NCI-H2196 (cell line): ENCODE data around the gene PEX5L.

Experiments used
- DNase-seq: peaks from one replicate; lab custom pipeline; 2025; ENCODE audit not compliant: unreplicated experiment; lab: John Stamatoyannopoulos, UW

The PEX5L gene

DNA sequence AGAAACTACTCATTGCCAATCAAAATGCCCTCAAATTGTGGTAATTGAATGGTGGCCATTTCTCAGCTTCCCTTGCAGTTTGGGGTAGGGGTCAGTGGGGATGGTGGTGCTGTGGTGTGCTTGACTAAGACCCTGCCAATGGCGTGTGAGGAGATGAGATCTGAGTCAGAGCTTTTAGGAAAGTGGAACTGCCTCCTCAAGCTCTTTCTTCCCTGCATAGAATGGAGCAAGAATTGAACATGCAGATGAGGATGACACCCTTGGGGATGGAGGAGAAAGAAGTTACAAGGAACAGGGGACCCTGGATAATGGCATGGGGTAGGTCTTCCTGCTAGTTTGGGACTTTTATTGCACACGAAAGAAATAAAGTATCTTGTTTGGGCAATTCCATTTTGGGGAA, 188.0 kb downstream of the PEX5L start:
- DNase-seq: no peak

GRCh38 chr3:179842061-179842460, 194.7 kb downstream of the PEX5L start:
- no peak for DNase-seq

- no peak for DNase-seq
Observed at GRCh38 chr3:179840985-179841384, 195.8 kb downstream of the PEX5L start.

DNA sequence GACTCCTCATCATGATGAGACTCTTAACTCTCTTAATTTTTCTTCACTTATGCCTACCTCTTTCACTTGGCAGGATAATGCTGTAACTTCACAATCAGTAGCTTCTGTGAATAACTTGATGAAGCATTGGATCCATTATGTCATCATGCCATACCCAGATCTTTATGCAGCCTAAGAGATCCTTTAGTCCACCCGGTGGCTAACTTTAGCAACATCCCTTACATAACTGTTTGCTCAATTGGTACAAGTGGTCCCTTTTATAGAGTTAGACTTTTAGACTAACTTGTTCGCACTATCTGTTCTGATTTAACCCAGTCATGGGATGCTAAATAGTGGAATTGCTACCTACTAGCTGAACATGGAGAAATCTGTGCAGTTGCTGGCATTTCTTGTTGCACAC, 199.4 kb downstream of the PEX5L start:
- no peak for DNase-seq

DNA sequence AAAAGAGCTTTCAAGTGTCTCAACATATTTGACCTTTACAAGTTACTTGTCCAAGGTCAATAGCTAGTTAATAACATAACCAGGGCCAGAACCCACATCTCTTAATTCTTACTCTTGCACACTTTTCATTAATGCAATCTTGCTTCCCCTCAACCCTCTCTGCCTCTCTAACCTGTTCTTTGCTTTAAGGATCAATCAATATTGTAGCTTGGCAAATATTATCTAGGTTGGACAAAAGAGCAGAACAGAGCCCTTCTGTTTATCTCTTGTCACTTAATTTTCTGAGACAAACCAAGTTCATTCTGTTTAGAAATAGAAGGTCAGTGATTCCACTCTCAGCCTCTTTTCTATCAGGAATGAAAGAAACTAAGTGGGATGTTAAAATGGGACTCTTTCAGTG, 203.4 kb downstream of the PEX5L start:
- DNase-seq: no peak

GRCh38 chr3:179832333-179832854, 204.3 kb downstream of the PEX5L start:
- no peak for DNase-seq

DNA sequence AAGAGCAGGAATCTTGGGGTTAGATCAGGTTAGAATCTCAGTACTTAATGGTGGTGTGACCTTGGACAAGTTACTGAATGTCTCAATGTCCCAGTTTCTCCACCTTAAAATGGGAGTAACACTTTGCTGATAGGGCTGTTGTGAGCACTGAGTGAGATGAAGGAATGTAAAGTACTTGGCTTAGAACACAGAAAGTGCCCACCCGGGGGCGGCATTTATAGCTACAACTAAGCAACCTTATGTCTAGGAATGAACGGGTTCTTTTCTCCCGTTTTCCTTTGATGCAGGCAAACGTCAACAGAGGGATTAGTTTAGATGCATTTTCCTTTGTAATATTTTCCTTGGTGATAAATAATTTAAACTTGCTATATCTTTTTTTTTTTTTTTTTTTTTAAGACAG, 207.3 kb downstream of the PEX5L start:
- no peak for DNase-seq

GRCh38 chr3:179828738-179829137, 208.0 kb downstream of the PEX5L start:
- DNase-seq: no peak

DNA sequence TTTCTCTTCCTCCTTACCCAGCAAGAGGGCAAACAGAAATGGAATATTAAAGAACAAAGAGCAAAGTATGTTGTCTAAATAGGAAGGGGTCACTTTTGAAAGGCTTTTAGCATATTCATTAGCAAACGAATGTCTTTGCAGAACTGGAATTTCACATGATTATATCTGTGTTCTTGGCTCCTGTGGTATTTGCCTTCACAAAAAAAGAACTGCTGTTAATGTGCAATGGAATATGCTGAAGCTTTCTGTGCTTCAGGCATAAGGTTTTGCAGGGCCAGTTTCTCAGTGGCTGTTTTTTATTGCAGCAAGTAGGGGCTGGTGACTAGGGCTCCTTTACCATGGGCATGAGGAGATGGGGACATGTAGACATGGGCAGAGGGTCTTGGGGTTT, 210.5 kb downstream of the PEX5L start:
- no peak for DNase-seq

- no peak for DNase-seq
Observed at GRCh38 chr3:179825527-179826246, 211.1 kb downstream of the PEX5L start.

- DNase-seq: no peak
Observed at GRCh38 chr3:179822296-179822695, 214.4 kb downstream of the PEX5L start.

DNA sequence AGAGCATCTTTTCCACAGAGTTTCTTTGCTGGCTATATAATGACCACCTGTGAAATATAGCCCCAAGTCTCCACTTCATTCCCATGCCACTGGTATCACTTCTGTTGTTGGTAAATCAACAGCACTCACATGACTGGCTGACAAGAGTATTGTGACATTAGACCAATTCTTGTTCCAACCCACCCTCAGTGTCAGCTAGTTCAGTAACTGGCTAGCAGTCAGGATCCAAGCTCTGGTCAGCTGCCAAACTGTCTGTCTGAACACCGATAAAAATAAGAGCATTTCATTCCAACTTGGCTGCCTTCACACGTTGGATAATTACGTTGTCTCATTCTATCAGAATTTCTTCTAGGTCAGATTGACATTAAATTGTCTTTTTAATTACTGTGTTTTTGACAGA, 217.4 kb downstream of the PEX5L start:
- no peak for DNase-seq

- no peak for DNase-seq
Observed at GRCh38 chr3:179812096-179812382, 224.7 kb downstream of the PEX5L start.

GRCh38 chr3:179811321-179812095, 225.2 kb downstream of the PEX5L start:
- peak; percentile 83 for DNase-seq

DNA sequence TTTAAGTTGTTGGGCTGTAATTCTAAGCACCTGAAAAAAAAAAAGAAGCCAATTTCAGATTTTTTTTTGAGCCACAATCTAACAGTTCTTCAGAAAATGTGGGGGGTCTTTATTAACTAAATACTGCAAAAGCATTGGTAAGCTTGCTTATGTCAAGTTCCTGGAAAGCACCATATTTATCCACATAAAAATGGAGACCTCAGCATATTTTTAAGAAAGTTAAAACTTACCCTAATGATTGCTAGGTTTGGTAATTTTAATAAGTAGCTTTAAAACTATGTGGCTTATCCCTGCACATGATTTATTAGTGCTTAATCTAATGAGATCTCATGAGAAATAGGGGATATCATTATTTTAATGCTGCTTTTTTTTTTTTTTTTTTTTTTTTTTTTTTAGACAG, 227.1 kb downstream of the PEX5L start:
- DNase-seq: no peak

DNA sequence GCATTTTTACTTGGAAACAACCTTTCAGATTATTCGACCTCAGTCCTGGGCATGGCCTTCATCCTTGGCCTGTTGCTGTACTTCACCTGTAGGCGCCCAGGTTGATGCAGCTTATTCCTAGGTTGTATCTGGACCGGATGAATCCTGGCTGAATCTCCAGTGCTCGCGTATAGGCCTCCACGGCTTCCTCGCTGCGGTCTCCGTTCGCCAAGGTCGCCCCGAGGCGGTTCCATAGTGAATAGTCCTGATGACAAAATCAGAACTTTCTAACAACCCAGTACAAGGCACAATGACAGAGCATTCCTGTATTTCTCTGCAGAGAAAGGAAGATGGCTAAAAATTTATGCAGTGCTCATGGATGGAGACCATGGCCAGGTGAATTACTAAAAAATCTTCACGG, 229.1 kb downstream of the PEX5L start:
- DNase-seq: no peak

GRCh38 chr3:179806177-179806576, 230.6 kb downstream of the PEX5L start:
- no peak for DNase-seq

DNA sequence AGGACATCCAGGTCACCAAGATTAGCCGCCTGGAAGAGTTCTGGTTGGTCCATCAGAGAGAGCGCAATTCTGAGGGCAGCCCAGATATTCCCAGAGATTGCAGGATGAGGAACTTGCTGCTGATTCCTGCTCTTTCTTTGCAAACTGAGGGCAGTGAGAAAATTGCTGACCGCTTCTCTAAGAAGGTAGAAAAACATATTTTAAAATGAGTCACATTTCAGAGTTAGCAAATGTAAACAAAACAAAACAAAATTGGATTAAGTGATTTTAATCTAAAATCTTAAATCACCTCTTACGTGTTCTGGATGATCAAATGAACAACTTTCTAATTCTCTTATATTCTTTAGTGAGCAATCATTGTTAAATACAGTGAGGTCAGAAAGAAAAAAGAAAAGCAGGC, 234.9 kb downstream of the PEX5L start:
- DNase-seq: no peak

DNA sequence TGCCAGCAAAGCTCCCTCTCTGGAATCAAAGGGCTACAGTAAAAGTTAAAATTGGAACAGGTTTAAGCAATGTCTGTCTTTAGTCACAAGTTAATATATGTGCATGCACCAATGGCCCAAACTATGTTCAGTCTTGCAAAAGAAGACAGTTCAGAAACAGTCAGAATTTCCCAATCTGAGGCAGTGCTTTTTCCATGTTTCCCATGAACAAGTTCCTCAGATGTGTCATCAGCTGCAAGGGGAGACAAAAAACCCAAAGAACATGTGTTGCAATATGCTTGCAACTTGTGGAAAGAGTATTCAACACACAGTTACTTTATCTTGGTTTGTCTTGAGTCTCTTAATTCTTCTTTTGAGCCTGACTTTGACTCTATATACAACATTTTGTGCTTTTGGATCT, 235.5 kb downstream of the PEX5L start:
- DNase-seq: no peak

- no peak for DNase-seq
Observed at GRCh38 chr3:179797192-179797591, 239.5 kb downstream of the PEX5L start.

- no peak for DNase-seq
Observed at GRCh38 chr3:179796421-179796820, 240.3 kb downstream of the PEX5L start.

DNA sequence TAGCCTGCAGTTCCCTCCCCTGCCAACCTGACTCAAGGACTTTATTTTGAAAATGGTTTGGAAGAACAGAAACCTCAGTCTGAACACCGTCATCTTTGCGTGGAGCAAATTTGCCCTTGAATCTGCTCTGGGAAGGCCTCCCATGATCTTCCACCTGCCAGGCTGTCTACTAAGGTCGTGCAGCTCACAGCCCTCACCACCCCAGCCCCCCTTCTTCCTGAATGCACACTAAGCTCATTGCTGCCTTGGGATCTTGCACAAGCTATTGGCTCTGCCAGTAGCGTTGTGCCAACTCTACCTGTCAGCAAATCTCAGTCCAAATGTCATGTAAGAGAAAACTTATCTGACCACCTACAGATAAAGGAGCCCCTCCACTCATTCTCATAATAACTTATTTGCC, 242.4 kb downstream of the PEX5L start:
- no peak for DNase-seq

DNA sequence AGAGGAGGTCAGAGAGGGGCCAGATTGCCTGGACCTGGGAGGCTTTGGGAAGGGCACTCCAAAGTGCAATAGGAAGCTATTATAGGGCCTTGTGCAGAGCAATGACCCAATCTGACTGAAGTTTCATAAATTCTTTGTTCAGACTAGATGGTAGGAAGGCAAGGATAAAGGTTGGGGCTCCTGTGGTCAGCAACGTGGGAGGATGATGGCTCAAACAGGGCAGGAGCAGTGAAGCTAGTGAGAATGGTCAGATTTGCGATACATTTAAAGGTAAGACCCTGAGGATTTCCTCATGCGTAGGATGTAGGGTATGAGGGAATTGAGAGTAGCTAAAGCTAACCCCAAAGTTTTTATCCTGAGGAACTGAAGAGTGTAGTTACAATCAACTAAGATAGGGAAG, 244.9 kb downstream of the PEX5L start:
- no peak for DNase-seq
